IMR-90 (cell line): ENCODE data around the gene PAN2. TPM values are rescaled to one million over a fixed set of nuclear protein-coding genes. Genes with fewer than 3 reads are reported as not detected.

ENCODE experiments used
- ATAC-seq: fragments of 200-7000 bp; cut with Tn5 transposase; 2 replicates; pipeline ENCODE4 v1.9.1; 2020; ENCODE audit warnings: low read depth, mild to moderate bottlenecking, moderate library complexity
- BruUV-seq: library from RNA; stranded (reverse); fragments of 400-500 nt; replicated peaks from 2 replicates; lab custom pipeline; 2021; lab: Mats Ljungman, UMichigan
- CTCF ChIA-PET: fragments of 300-600 bp; formaldehyde crosslinking; extraction: SDS; loops from one replicate; lab custom pipeline; 2021; ENCODE audit warnings: antibody characterized with exemption; lab: Yijun Ruan, JAX
- POLR2A ChIA-PET: fragments of 300-600 bp; sonication (Branson Sonifier 250); formaldehyde crosslinking; loops from one replicate; lab custom pipeline; 2022; ENCODE audit warnings: antibody characterized with exemption; ENCODE audit not compliant: unreplicated experiment; lab: Charles Lee
- DNase-seq: peaks from one replicate; pipeline ENCODE4 v3.0.0; 2013
- H2AFZ ChIP-seq: replicated peaks from 2 replicates; pipeline ENCODE3; 2013; ENCODE audit warnings: low read length, mild to moderate bottlenecking; ENCODE audit not compliant: poor library complexity
- H2AK5ac ChIP-seq: 2 replicates; pipeline ENCODE4 v1.6.1; 2013; ENCODE audit warnings: low read depth, low read length, inconsistent platforms
- H2AK9ac ChIP-seq: replicated peaks from 2 replicates; pipeline ENCODE3; 2013; ENCODE audit warnings: mild to moderate bottlenecking, low read depth, low read length, moderate library complexity; ENCODE audit not compliant: poor library complexity
- H2BK120ac ChIP-seq: 2 replicates; pipeline ENCODE4 v1.6.1; 2013; ENCODE audit warnings: low read depth, low read length, inconsistent platforms
- H2BK15ac ChIP-seq: 3 replicates; pipeline ENCODE4 v1.6.1; 2013; ENCODE audit warnings: low read depth, low read length, inconsistent platforms
- H2BK20ac ChIP-seq: 2 replicates; pipeline ENCODE4 v1.6.1; 2013; ENCODE audit warnings: low read depth, mild to moderate bottlenecking, inconsistent platforms, low read length, moderate library complexity
- H2BK5ac ChIP-seq: 2 replicates; pipeline ENCODE4 v1.6.1; 2013; ENCODE audit warnings: mild to moderate bottlenecking, low read depth, low read length, inconsistent platforms; ENCODE audit not compliant: poor library complexity, severe bottlenecking
- H3K14ac ChIP-seq: replicated peaks from 2 replicates; pipeline ENCODE4 v1.6.1; 2013; ENCODE audit warnings: low read depth, low read length, inconsistent platforms
- H3K18ac ChIP-seq: 2 replicates; pipeline ENCODE4 v1.6.1; 2013; ENCODE audit warnings: low read depth, low read length, control low read depth
- H3K23ac ChIP-seq: 2 replicates; pipeline ENCODE4 v1.6.1; 2013; ENCODE audit warnings: low read depth, low read length, inconsistent platforms
- H3K27ac ChIP-seq: 2 replicates; pipeline ENCODE4 v1.5.1; 2013; ENCODE audit warnings: mild to moderate bottlenecking, control low read depth, low read length; ENCODE audit not compliant: insufficient read depth
- H3K27me3 ChIP-seq: 2 replicates; pipeline ENCODE4 v1.6.1; 2013; ENCODE audit warnings: low read length; ENCODE audit not compliant: control insufficient read depth, insufficient read depth
- H3K36me3 ChIP-seq: 2 replicates; pipeline ENCODE4 v1.6.1; 2013; ENCODE audit warnings: low read length, mixed read lengths; ENCODE audit not compliant: control insufficient read depth, insufficient read depth
- H3K4ac ChIP-seq: 2 replicates; pipeline ENCODE4 v1.6.1; 2013; ENCODE audit warnings: low read depth, low read length, inconsistent platforms
- H3K4me1 ChIP-seq: 2 replicates; pipeline ENCODE4 v1.6.1; 2013; ENCODE audit warnings: low read length, mixed read lengths; ENCODE audit not compliant: control insufficient read depth, insufficient read depth
- H3K4me2 ChIP-seq: 2 replicates; pipeline ENCODE4 v1.6.1; 2013; ENCODE audit warnings: low read depth, mild to moderate bottlenecking, control low read depth, low read length, moderate library complexity
- H3K4me3 ChIP-seq: 2 replicates; pipeline ENCODE4 v1.5.1; 2013; ENCODE audit warnings: low read depth, mild to moderate bottlenecking, control low read depth, low read length, moderate library complexity; ENCODE audit not compliant: insufficient read depth
- H3K56ac ChIP-seq: 2 replicates; pipeline ENCODE4 v1.6.1; 2013; ENCODE audit warnings: low read length, inconsistent platforms; ENCODE audit not compliant: insufficient read depth; ENCODE audit errors: extremely low read depth
- H3K79me1 ChIP-seq, 2 experiments: 2 replicates each; pipeline ENCODE4 v1.6.1; 2013; ENCODE audit warnings: low read length in 2 of 2, inconsistent platforms in 1 of 2, low read depth in 1 of 2
- H3K9ac ChIP-seq: 2 replicates; pipeline ENCODE4 v1.6.1; 2013; ENCODE audit warnings: low read depth, low read length, control low read depth
- H3K9me1 ChIP-seq: 2 replicates; pipeline ENCODE4 v1.6.1; 2013; ENCODE audit warnings: low read length, inconsistent platforms; ENCODE audit not compliant: insufficient read depth
- H3K9me3 ChIP-seq: 2 replicates; pipeline ENCODE4 v1.6.1; 2013; ENCODE audit warnings: low read length; ENCODE audit not compliant: control insufficient read depth, insufficient read depth
- H4K20me1 ChIP-seq: 2 replicates; pipeline ENCODE4 v1.6.1; 2013; ENCODE audit warnings: low read length, inconsistent platforms; ENCODE audit not compliant: insufficient read depth
- H4K5ac ChIP-seq: 2 replicates; pipeline ENCODE4 v1.6.1; 2013; ENCODE audit warnings: mild to moderate bottlenecking, low read depth, low read length, control low read depth
- H4K8ac ChIP-seq, 2 experiments: 2 replicates each; pipeline ENCODE4 v1.6.1; 2013; ENCODE audit warnings: low read depth in 2 of 2, low read length in 2 of 2, control low read depth in 1 of 2, inconsistent platforms in 1 of 2
- H4K91ac ChIP-seq: 2 replicates; pipeline ENCODE4 v1.6.1; 2013; ENCODE audit warnings: low read depth, low read length, inconsistent platforms; ENCODE audit not compliant: insufficient read depth
- BHLHE40 ChIP-seq: fragments of 150-350 bp; IDR thresholded peaks from 2 replicates; pipeline ENCODE4 v1.6.1; 2016; ENCODE audit warnings: mild to moderate bottlenecking, low read depth, low read length
- CHD1 ChIP-seq: IDR thresholded peaks from 2 replicates; pipeline ENCODE4 v1.6.1; 2012; ENCODE audit warnings: low read depth, low read length, improper control_type of control experiment
- FOS ChIP-seq: fragments of 150-350 bp; IDR thresholded peaks from 2 replicates; pipeline ENCODE4 v1.6.1; 2016; ENCODE audit warnings: low read depth, low read length
- MAZ ChIP-seq: IDR thresholded peaks from 2 replicates; pipeline ENCODE4 v1.6.1; 2012; ENCODE audit warnings: low read depth, mild to moderate bottlenecking, low read length, improper control_type of control experiment, moderate library complexity, borderline replicate concordance
- MXI1 ChIP-seq: IDR thresholded peaks from 2 replicates; pipeline ENCODE4 v1.6.1; 2012; ENCODE audit warnings: low read depth, mild to moderate bottlenecking, low read length, moderate library complexity, borderline replicate concordance
- NFE2L2 ChIP-seq: fragments of 150-350 bp; IDR thresholded peaks from 2 replicates; pipeline ENCODE4 v1.6.1; 2016; ENCODE audit warnings: low read depth, mild to moderate bottlenecking, low read length
- POLR2A ChIP-seq: IDR thresholded peaks from 2 replicates; pipeline ENCODE4 v1.6.1; 2012; ENCODE audit warnings: mild to moderate bottlenecking, low read depth, low read length
- RAD21 ChIP-seq: IDR thresholded peaks from 2 replicates; pipeline ENCODE4 v1.6.1; 2012; ENCODE audit warnings: low read length, improper control_type of control experiment
- RCOR1 ChIP-seq: IDR thresholded peaks from 2 replicates; pipeline ENCODE4 v1.6.1; 2012; ENCODE audit warnings: mild to moderate bottlenecking, low read length, improper control_type of control experiment; ENCODE audit not compliant: insufficient replicate concordance
- RFX5 ChIP-seq: IDR thresholded peaks from 2 replicates; pipeline ENCODE4 v1.8.0; 2012; ENCODE audit warnings: low read depth, mild to moderate bottlenecking, low read length, moderate library complexity
- SMC3 ChIP-seq: fragments of 150-350 bp; IDR thresholded peaks from 2 replicates; pipeline ENCODE4 v1.6.1; 2016; ENCODE audit warnings: low read depth, mild to moderate bottlenecking, antibody characterized with exemption, low read length, moderate library complexity
- USF2 ChIP-seq: fragments of 150-350 bp; IDR thresholded peaks from 2 replicates; pipeline ENCODE4 v1.6.1; 2017; ENCODE audit warnings: mild to moderate bottlenecking, antibody characterized with exemption, low read length, low read depth
- WGBS, 2 experiments: methylation state at CpG; one replicate each; pipeline versions ENCODE4 v1.1.5 to v1.1.7; 2013; ENCODE audit warnings: missing lambda C conversion rate in 2 of 2; ENCODE audit not compliant: insufficient read length in 1 of 2; ENCODE audit errors: extremely low coverage in 2 of 2; 5-methylcytosine and 5-hydroxymethylcytosine counted together
- dilution Hi-C: fragments of 300-500 bp; cut with HindIII; formaldehyde crosslinking; loops from one replicate; pipeline ENCODE4 v1.14.3; 2018; ENCODE audit warnings: low sequenced_read_pairs; ENCODE audit not compliant: unreplicated experiment
- in situ Hi-C: fragments of 300-500 bp; cut with MboI; formaldehyde crosslinking; loops from 3 replicates; pipeline ENCODE4 v1.14.3; 2019; ENCODE audit warnings: low sequenced_read_pairs, inconsistent platforms, mixed read lengths
- intact Hi-C: fragments of 100-400 bp; cut with micrococcal nuclease; formaldehyde crosslinking; loops from 2 replicates; pipeline ENCODE4 v1.10.0; 2022
- polyA plus RNA-seq, 3 experiments: library from polyadenylated mRNA; depleted of rRNA; stranded (reverse); fragments of >200 nt; gene quantifications; 2 replicates each; pipeline ENCODE4 v1.2.3, GENCODE V29; 2012; ENCODE audit warnings: low replicate concordance in 1 of 3
- total RNA-seq: library from RNA; depleted of rRNA; stranded (reverse); fragments of >200 nt; gene quantifications from 2 replicates; pipeline ENCODE4 v1.2.3, GENCODE V29; 2012
- TF ChIP-seq, protein P1 (sequence below): conservative IDR thresholded peaks from 2 replicates; pipeline ENCODE4 v1.5.1; 2012; ENCODE audit warnings: mild to moderate bottlenecking, low read depth, low read length, improper control_type of control experiment

The PAN2 gene
- total and polyA plus RNA-seq, 2 of the 4 experiments (the other 2 are of a cell fraction): 9.7 to 20.2 TPM

DNA sequence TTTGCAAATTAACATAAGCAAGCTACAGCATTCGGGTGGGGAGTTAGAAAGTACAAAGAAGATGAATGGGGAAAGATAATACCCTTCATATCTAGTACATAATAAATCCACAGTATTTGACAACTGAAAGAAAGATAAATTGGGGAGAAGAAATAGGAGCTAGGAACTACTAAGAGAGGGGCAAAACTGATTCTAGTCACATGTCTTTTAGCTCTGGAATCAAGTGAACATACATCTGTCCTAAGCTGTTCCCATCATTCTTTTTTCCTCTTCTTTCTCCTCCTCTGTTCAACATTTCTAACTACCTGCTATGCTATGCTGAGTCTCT lies 44.2 kb upstream of the PAN2 start:
- H2BK20ac ChIP-seq: no peak overlapping the region
- no peak overlapping the region for H3K14ac ChIP-seq
- H3K4me3 ChIP-seq: no peak overlapping the region
- no peak overlapping the region for H2BK15ac ChIP-seq
- POLR2A ChIA-PET: no interaction called here
- no peaks in the 10 kb centered on the region for H3K9me1 ChIP-seq
- no peaks in the 10 kb centered on the region for H4K20me1 ChIP-seq
- H3K23ac ChIP-seq: no peak overlapping the region
- H3K56ac ChIP-seq: no peak overlapping the region
- no peaks in the 10 kb centered on the region for H3K9me3 ChIP-seq
- no peak overlapping the region for H2BK120ac ChIP-seq
- H2BK5ac ChIP-seq: no peak overlapping the region
- H2AK9ac ChIP-seq: no peak overlapping the region
- in situ Hi-C loops (no loop called here), dilution Hi-C loops (no loop called here), intact Hi-C loops (loop anchor here (5.0 kb wide), 1 partner anchor 84 kb away; no protein-coding TSS in a partner anchor)
- no peak overlapping the region for H3K4me2 ChIP-seq
- H3K36me3 ChIP-seq: no peaks in the 10 kb centered on the region
- no peak for TF ChIP-seq SMC3
- no peak for TF ChIP-seq RFX5
- TF ChIP-seq MXI1: no peak
- no peak for TF ChIP-seq USF2
- TF ChIP-seq NFE2L2: no peak
- TF ChIP-seq FOS: no peak
- TF ChIP-seq MAZ: no peak
- TF ChIP-seq, protein P1, sequence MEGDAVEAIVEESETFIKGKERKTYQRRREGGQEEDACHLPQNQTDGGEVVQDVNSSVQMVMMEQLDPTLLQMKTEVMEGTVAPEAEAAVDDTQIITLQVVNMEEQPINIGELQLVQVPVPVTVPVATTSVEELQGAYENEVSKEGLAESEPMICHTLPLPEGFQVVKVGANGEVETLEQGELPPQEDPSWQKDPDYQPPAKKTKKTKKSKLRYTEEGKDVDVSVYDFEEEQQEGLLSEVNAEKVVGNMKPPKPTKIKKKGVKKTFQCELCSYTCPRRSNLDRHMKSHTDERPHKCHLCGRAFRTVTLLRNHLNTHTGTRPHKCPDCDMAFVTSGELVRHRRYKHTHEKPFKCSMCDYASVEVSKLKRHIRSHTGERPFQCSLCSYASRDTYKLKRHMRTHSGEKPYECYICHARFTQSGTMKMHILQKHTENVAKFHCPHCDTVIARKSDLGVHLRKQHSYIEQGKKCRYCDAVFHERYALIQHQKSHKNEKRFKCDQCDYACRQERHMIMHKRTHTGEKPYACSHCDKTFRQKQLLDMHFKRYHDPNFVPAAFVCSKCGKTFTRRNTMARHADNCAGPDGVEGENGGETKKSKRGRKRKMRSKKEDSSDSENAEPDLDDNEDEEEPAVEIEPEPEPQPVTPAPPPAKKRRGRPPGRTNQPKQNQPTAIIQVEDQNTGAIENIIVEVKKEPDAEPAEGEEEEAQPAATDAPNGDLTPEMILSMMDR: no peak
- no peak for TF ChIP-seq RCOR1
- no peak for TF ChIP-seq BHLHE40
- TF ChIP-seq POLR2A: no peak
- TF ChIP-seq RAD21: no peak
- TF ChIP-seq CHD1: no peak
- BruUV-seq: no TSS peak
- H4K8ac ChIP-seq: no peak overlapping the region
- no peaks in the 10 kb centered on the region for H3K4me1 ChIP-seq
- CTCF ChIA-PET: no interaction called here
- no CpG with 5 or more reads among the region's 1 CpG for WGBS, 2 experiments
- H3K4ac ChIP-seq: no peak overlapping the region
- no peak overlapping the region for H3K9ac ChIP-seq
- peaks cover 4% of the 10 kb centered on the region for H3K27me3 ChIP-seq
- no peak overlapping the region for H2AFZ ChIP-seq
- DNase-seq: no peak
- H2AK5ac ChIP-seq: no peak overlapping the region
- no peak overlapping the region for H3K18ac ChIP-seq
- H4K91ac ChIP-seq: no peak overlapping the region
- no peak overlapping the region for H3K27ac ChIP-seq
- no peaks in the 10 kb centered on the region for H3K79me1 ChIP-seq
- H4K5ac ChIP-seq: no peak overlapping the region
- no peak for ATAC-seq
